Measurements from ENCODE around the gene SNRPD3. TPM values are rescaled to one million over a fixed set of nuclear protein-coding genes. Genes with fewer than 3 reads are reported as not detected.
"Not testable (repeated sequence)": the region's sequence is repeated elsewhere in the genome, so short reads cannot be mapped to it uniquely, and the experiment has no call there.

Gene SNRPD3
- polyA plus RNA-seq, 3 donors from 2014 or later, result 56.6 to 116 (median 113) TPM

- H3K27me3 Mint-ChIP-seq (ENCODE audit: low read depth in 3 of 3), result peaks cover 0 to 3% (median 2%) of the 10 kb centered on the region in 3 donors
- H3K4me3 Mint-ChIP-seq, result no peak overlapping the region
- H3K9me3 Mint-ChIP-seq, result no peaks in the 10 kb centered on the region
- H3K27ac Mint-ChIP-seq, result no peak overlapping the region
- H3K36me3 Mint-ChIP-seq, result no peaks in the 10 kb centered on the region
- no peak for DNase-seq
- H3K4me1 Mint-ChIP-seq, result no peaks in the 10 kb centered on the region
These were observed 36.9 kb upstream of the SNRPD3 start for GRCh38 chr22:24518771-24519485.

- Mint-ChIP-seq H3K27ac (no peak overlapping the region), H3K27me3 (ENCODE audit: low read depth in 3 of 3) (peaks cover 0 to 3% (median under 1%) of the 10 kb centered on the region in 3 donors), H3K36me3 (no peaks in the 10 kb centered on the region), H3K4me1 (no peaks in the 10 kb centered on the region), H3K9me3 (no peaks in the 10 kb centered on the region), H3K4me3 (no peak overlapping the region)
- DNase-seq, result no peak
These were observed 36.3 kb upstream of the SNRPD3 start for GRCh38 chr22:24519496-24519895.

- H3K27me3 Mint-ChIP-seq (ENCODE audit: low read depth in 3 of 3), result peaks cover 0 to 3% (median 2%) of the 10 kb centered on the region in 3 donors
- no peak overlapping the region for H3K4me3 Mint-ChIP-seq
- no peak for DNase-seq
- peaks cover 4 to 6% of the 10 kb centered on the region in 2 donors for H3K4me1 Mint-ChIP-seq
- no peak overlapping the region for H3K27ac Mint-ChIP-seq
- H3K9me3 Mint-ChIP-seq, result no peaks in the 10 kb centered on the region
- no peaks in the 10 kb centered on the region for H3K36me3 Mint-ChIP-seq
These were observed 34.0 kb upstream of the SNRPD3 start for GRCh38 chr22:24521791-24522245.

GRCh38 chr22:24523873-24524272 is 31.9 kb upstream of the SNRPD3 start:
- Mint-ChIP-seq H3K36me3 (no peaks in the 10 kb centered on the region), H3K27ac (no peak overlapping the region), H3K4me3 (no peak overlapping the region)

GRCh38 chr22:24525416-24526037 is 30.3 kb upstream of the SNRPD3 start:
- Mint-ChIP-seq H3K36me3 (no peaks in the 10 kb centered on the region), H3K9me3 (no peaks in the 10 kb centered on the region), H3K27ac (no peak overlapping the region), H3K4me1 (peaks cover 4 to 6% of the 10 kb centered on the region in 2 donors), H3K4me3 (no peak overlapping the region), H3K27me3 (ENCODE audit: low read depth in 3 of 3) (peaks cover 0 to 4% (median 2%) of the 10 kb centered on the region in 3 donors)
- DNase-seq, result peak; percentile 57 to 66 (median 66)

More at GRCh38 chr22:24523873-24524272, 31.9 kb upstream of the SNRPD3 start:
- Mint-ChIP-seq H3K27me3 (ENCODE audit: low read depth in 3 of 3) (peaks cover 0 to 4% (median 0%) of the 10 kb centered on the region in 3 donors), H3K9me3 (no peaks in the 10 kb centered on the region), H3K4me1 (peaks cover 4 to 6% of the 10 kb centered on the region in 2 donors)
- no peak for DNase-seq

- Mint-ChIP-seq H3K9me3 (no peaks in the 10 kb centered on the region), H3K4me1 (peaks cover 4 to 6% of the 10 kb centered on the region in 2 donors), H3K36me3 (no peaks in the 10 kb centered on the region), H3K27me3 (ENCODE audit: low read depth in 3 of 3) (peaks cover 0 to 4% (median 2%) of the 10 kb centered on the region in 3 donors), H3K27ac (no peak overlapping the region), H3K4me3 (no peak overlapping the region)
- no peak for DNase-seq
These were observed 29.6 kb upstream of the SNRPD3 start for GRCh38 chr22:24526191-24526590.

GRCh38 chr22:24529898-24530297 is 25.9 kb upstream of the SNRPD3 start:
- Mint-ChIP-seq H3K4me3 (no peak overlapping the region), H3K36me3 (no peaks in the 10 kb centered on the region), H3K9me3 (no peaks in the 10 kb centered on the region), H3K27me3 (ENCODE audit: low read depth in 3 of 3) (peaks cover 0 to 4% (median 2%) of the 10 kb centered on the region in 3 donors), H3K27ac (no peak overlapping the region), H3K4me1 (peaks cover 4 to 6% of the 10 kb centered on the region in 2 donors)
- no peak for DNase-seq

GRCh38 chr22:24530968-24531367 is 24.8 kb upstream of the SNRPD3 start:
- H3K4me1 Mint-ChIP-seq, H3K36me3 Mint-ChIP-seq, DNase-seq: not testable (repeated sequence)

GRCh38 chr22:24532075-24532474 is 23.7 kb upstream of the SNRPD3 start:
- Mint-ChIP-seq H3K9me3 (no peaks in the 10 kb centered on the region), H3K4me3 (no peak overlapping the region), H3K36me3 (no peaks in the 10 kb centered on the region), H3K4me1 (no peaks in the 10 kb centered on the region), H3K27me3 (ENCODE audit: low read depth in 3 of 3) (peaks cover 0 to 2% (median 1%) of the 10 kb centered on the region in 3 donors), H3K27ac (no peak overlapping the region)
- no peak for DNase-seq

More at GRCh38 chr22:24530968-24531367, 24.8 kb upstream of the SNRPD3 start:
- not testable (repeated sequence) for H3K27ac Mint-ChIP-seq; H3K4me3 Mint-ChIP-seq; H3K27me3 Mint-ChIP-seq (ENCODE audit: low read depth in 3 of 3); H3K9me3 Mint-ChIP-seq

GRCh38 chr22:24535348-24535747 is 20.5 kb upstream of the SNRPD3 start:
- no peak for DNase-seq
- no peaks in the 10 kb centered on the region for H3K4me1 Mint-ChIP-seq
- no peak overlapping the region for H3K4me3 Mint-ChIP-seq
- peaks cover 4 to 9% (median 9%) of the 10 kb centered on the region in 3 donors for H3K36me3 Mint-ChIP-seq
- no peaks in the 10 kb centered on the region for H3K9me3 Mint-ChIP-seq
- H3K27me3 Mint-ChIP-seq (ENCODE audit: low read depth in 3 of 3), result peaks cover 0 to 2% (median 1%) of the 10 kb centered on the region in 3 donors
- no peak overlapping the region for H3K27ac Mint-ChIP-seq

- H3K4me1 Mint-ChIP-seq, result no peaks in the 10 kb centered on the region
- no peak overlapping the region for H3K4me3 Mint-ChIP-seq
- DNase-seq, result no peak
These were observed 19.7 kb upstream of the SNRPD3 start for GRCh38 chr22:24536089-24536488.

GRCh38 chr22:24540470-24540869 is 15.3 kb upstream of the SNRPD3 start:
- no peaks in the 10 kb centered on the region for H3K4me1 Mint-ChIP-seq
- no peak for DNase-seq
- no peaks in the 10 kb centered on the region for H3K9me3 Mint-ChIP-seq
- no peak overlapping the region for H3K4me3 Mint-ChIP-seq
- H3K27me3 Mint-ChIP-seq (ENCODE audit: low read depth in 3 of 3), result peaks cover 0 to 1% (median 1%) of the 10 kb centered on the region in 3 donors
- peaks cover 4 to 20% (median 12%) of the 10 kb centered on the region in 3 donors for H3K36me3 Mint-ChIP-seq
- H3K27ac Mint-ChIP-seq, result peak overlapping the region in 1 of 6 donors; percentile 18

More at GRCh38 chr22:24536089-24536488, 19.7 kb upstream of the SNRPD3 start:
- peaks cover 4 to 15% (median 12%) of the 10 kb centered on the region in 3 donors for H3K36me3 Mint-ChIP-seq
- peaks cover 0 to 1% (median 0%) of the 10 kb centered on the region in 3 donors for H3K27me3 Mint-ChIP-seq (ENCODE audit: low read depth in 3 of 3)
- H3K9me3 Mint-ChIP-seq, result no peaks in the 10 kb centered on the region
- H3K27ac Mint-ChIP-seq, result no peak overlapping the region

GRCh38 chr22:24541681-24542515 is 13.9 kb upstream of the SNRPD3 start:
- Mint-ChIP-seq H3K4me3 (no peak overlapping the region), H3K36me3 (peaks cover 4 to 22% (median 14%) of the 10 kb centered on the region in 3 donors), H3K4me1 (no peaks in the 10 kb centered on the region), H3K27ac (no peak overlapping the region), H3K9me3 (no peaks in the 10 kb centered on the region), H3K27me3 (ENCODE audit: low read depth in 3 of 3) (peaks cover 0 to 1% (median 0%) of the 10 kb centered on the region in 3 donors)
- no peak for DNase-seq

Measured in immature natural killer cell (primary cell).